ENCODE measurements around the gene HEPN1.

Gene HEPN1

DNA sequence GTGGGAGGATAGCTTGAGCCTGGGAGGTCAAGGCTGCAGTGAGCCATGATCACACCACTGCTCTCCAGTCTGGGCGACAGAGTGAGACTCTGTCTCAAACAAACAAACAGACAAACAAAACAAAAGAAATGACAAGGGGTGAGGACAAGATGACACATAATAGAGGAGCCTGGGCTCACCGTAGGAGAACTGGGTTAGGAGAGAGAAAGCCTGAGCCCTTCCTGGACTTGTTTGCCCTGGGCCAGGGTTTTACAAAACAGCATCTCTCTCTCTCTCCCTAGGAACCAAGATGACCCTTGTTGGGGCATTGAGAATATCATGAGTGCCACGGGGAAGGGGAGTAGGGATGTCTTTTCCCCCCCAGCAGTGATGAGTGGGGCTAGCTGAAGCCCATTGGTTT lies 38.1 kb upstream of the HEPN1 start:
- TF ChIP-seq, protein P1, sequence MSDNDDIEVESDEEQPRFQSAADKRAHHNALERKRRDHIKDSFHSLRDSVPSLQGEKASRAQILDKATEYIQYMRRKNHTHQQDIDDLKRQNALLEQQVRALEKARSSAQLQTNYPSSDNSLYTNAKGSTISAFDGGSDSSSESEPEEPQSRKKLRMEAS (IDR thresholded peaks at IDR 0.05): no peak
- TF ChIP-seq YY1 (IDR thresholded peaks at IDR 0.05; ENCODE audit: low read depth): no peak
- no peak for TF ChIP-seq EGR1 (IDR thresholded peaks at IDR 0.05)
- no peak for TF ChIP-seq CEBPB (IDR thresholded peaks at IDR 0.05)
- no peak for TF ChIP-seq EP300 (IDR thresholded peaks at IDR 0.05; ENCODE audit: borderline replicate concordance)
- no peak for TF ChIP-seq TCF12 (IDR thresholded peaks at IDR 0.05; ENCODE audit: low read depth)
- TF ChIP-seq, protein P2, sequence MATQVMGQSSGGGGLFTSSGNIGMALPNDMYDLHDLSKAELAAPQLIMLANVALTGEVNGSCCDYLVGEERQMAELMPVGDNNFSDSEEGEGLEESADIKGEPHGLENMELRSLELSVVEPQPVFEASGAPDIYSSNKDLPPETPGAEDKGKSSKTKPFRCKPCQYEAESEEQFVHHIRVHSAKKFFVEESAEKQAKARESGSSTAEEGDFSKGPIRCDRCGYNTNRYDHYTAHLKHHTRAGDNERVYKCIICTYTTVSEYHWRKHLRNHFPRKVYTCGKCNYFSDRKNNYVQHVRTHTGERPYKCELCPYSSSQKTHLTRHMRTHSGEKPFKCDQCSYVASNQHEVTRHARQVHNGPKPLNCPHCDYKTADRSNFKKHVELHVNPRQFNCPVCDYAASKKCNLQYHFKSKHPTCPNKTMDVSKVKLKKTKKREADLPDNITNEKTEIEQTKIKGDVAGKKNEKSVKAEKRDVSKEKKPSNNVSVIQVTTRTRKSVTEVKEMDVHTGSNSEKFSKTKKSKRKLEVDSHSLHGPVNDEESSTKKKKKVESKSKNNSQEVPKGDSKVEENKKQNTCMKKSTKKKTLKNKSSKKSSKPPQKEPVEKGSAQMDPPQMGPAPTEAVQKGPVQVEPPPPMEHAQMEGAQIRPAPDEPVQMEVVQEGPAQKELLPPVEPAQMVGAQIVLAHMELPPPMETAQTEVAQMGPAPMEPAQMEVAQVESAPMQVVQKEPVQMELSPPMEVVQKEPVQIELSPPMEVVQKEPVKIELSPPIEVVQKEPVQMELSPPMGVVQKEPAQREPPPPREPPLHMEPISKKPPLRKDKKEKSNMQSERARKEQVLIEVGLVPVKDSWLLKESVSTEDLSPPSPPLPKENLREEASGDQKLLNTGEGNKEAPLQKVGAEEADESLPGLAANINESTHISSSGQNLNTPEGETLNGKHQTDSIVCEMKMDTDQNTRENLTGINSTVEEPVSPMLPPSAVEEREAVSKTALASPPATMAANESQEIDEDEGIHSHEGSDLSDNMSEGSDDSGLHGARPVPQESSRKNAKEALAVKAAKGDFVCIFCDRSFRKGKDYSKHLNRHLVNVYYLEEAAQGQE (IDR thresholded peaks at IDR 0.05; ENCODE audit: low read depth): no peak
- TF ChIP-seq CREB1 (IDR thresholded peaks at IDR 0.05; ENCODE audit: low read depth): no peak
- no peak for TF ChIP-seq ZBTB7A (IDR thresholded peaks at IDR 0.05; ENCODE audit: low read depth)
- no peak for TF ChIP-seq NFIC (IDR thresholded peaks at IDR 0.05)

DNA sequence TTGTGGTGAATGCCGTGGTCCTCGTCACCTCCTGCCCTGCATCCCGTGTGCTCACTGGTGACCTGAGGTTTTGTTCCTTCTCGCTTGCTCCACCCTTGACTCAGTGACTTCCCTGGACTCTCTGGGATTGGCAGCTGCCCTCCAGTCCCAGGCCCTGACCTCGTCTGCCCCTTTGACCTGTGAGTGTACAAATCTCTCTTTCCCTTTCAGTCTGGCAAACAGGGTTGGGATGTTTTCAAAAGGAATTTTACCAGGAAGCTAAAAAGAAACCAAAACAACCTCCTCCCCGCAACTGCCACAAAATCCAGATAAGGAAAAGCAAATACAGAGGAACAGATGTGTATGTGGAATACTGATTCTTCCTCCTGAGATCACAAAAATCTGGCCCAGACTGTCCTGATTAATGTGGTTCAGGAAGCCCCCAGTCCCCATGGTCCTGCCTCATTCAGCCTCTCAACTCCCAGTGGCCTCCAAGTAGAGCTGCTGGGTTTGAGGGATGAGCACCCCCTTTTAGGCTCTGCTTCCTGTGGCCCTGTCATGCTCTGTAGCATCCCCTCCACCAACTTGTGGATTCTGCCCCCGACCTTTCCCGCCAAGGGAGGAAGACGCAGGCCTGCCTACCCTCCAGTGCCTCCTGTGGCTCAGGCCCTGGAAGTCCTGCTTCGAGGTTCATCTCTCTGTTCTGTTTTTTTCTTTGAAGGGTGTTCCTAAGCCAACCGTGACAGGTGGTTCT lies 36.5 kb upstream of the HEPN1 start:
- TF ChIP-seq EGR1 (IDR thresholded peaks at IDR 0.05) (no peak), TAF1 (IDR thresholded peaks at IDR 0.05; ENCODE audit: low read depth) (no peak), TCF12 (IDR thresholded peaks at IDR 0.05; ENCODE audit: low read depth) (no peak), NFIC (IDR thresholded peaks at IDR 0.05) (no peak)

DNA sequence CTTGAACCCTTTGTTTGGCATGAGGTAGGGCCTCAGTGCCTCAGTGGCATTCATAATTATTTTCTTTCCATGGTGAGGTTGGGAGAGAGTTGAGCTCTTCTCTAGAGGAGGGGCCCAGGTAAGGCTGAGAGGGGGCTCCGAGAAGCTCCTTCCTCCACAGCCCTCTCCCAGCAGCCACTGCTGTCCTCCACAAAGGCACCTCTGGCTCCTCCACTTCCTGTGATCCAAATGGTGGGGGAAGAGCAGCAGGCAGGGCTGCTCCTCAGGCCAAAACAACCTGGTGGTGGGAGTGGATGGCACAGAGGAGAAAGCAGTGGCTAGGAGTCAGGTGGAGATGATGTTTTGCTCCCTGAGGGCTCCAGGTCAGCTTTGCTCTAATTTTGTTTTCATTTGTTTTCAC lies 34.7 kb upstream of the HEPN1 start:
- no peak for TF ChIP-seq EGR1 (IDR thresholded peaks at IDR 0.05)

DNA sequence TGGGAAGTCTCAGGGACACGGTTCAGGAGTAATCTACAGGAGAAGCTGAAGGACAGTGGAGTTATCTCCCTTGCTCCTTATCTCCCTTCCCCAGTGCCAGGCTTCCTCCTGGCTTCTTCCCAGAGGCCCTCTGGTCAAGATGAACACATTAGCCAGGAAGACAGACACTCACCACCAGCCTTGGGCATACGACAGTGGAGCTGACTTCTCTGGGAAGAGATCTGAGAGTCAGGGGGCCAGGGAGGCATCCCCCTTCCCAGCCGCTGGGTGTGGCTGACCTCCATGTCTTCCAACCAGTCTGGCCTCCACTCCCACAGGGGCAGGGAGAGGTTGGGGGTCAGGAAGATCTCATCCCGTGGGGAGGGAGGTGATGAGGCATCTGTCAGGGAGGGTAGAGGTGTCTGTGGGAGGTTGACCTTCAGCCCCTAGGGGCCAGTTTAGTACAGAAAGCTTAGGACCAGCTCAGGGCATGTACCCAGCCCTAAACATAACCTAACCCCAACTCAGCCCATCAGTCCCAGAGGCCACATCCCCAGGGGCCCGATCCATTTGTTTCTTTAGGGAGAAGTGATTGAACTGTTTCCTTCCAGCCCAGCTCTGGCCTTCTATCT lies 34.1 kb upstream of the HEPN1 start:
- TF ChIP-seq RAD21 (IDR thresholded peaks at IDR 0.05; ENCODE audit: low read depth): no peak
- no peak for TF ChIP-seq EP300 (IDR thresholded peaks at IDR 0.05; ENCODE audit: borderline replicate concordance)
- TF ChIP-seq, protein P3, sequence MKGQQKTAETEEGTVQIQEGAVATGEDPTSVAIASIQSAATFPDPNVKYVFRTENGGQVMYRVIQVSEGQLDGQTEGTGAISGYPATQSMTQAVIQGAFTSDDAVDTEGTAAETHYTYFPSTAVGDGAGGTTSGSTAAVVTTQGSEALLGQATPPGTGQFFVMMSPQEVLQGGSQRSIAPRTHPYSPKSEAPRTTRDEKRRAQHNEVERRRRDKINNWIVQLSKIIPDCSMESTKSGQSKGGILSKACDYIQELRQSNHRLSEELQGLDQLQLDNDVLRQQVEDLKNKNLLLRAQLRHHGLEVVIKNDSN (IDR thresholded peaks at IDR 0.05): no peak
- no peak for TF ChIP-seq TEAD4 (IDR thresholded peaks at IDR 0.05)
- no peak for TF ChIP-seq CEBPB (IDR thresholded peaks at IDR 0.05)
- TF ChIP-seq EGR1 (IDR thresholded peaks at IDR 0.05): no peak
- no peak for TF ChIP-seq TAF1 (IDR thresholded peaks at IDR 0.05; ENCODE audit: low read depth)
- no peak for TF ChIP-seq FOXM1 (IDR thresholded peaks at IDR 0.05; ENCODE audit: borderline replicate concordance, low read depth)
- no peak for TF ChIP-seq NFIC (IDR thresholded peaks at IDR 0.05)
- TF ChIP-seq, protein P1 (IDR thresholded peaks at IDR 0.05): no peak
- no peak for TF ChIP-seq CREB1 (IDR thresholded peaks at IDR 0.05; ENCODE audit: low read depth)
- no peak for TF ChIP-seq ZBTB7A (IDR thresholded peaks at IDR 0.05; ENCODE audit: low read depth)
- TF ChIP-seq, protein P2 (IDR thresholded peaks at IDR 0.05; ENCODE audit: low read depth): no peak
- no peak for TF ChIP-seq YY1 (IDR thresholded peaks at IDR 0.05; ENCODE audit: low read depth)
- no peak for TF ChIP-seq TCF12 (IDR thresholded peaks at IDR 0.05; ENCODE audit: low read depth)

DNA sequence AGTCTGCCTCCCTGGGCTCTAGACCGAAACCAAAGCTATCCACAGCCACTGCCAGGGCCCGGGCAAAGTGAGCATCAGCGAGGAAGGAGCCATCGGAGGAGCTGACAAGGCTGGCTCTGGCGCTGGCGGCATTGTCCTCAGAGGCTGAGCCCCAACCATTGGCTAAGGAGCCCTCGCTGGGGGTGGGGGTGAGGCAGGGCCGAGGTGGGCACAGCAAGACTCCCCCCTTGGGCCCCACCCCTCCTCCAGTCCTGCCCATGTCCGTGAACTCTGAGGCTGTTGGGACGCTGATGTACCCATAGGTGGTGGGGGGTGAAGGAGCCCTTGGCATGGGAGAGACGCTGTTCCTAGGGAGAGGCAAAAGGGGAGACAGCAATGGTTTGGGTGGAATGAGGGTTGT lies 32.6 kb upstream of the HEPN1 start:
- no peak for TF ChIP-seq EP300 (IDR thresholded peaks at IDR 0.05; ENCODE audit: borderline replicate concordance)
- no peak for TF ChIP-seq NFIC (IDR thresholded peaks at IDR 0.05)
- TF ChIP-seq, protein P2 (IDR thresholded peaks at IDR 0.05; ENCODE audit: low read depth): no peak
- no peak for TF ChIP-seq CREB1 (IDR thresholded peaks at IDR 0.05; ENCODE audit: low read depth)
- TF ChIP-seq TAF1 (IDR thresholded peaks at IDR 0.05; ENCODE audit: low read depth): no peak
- TF ChIP-seq TEAD4 (IDR thresholded peaks at IDR 0.05): no peak
